IMR-90 (cell line): ENCODE results near the gene ADAP2. TPM values are rescaled to one million over a fixed set of nuclear protein-coding genes. Genes with fewer than 3 reads are reported as not detected.

Experiments used
- ATAC-seq: fragments of 200-7000 bp; cut with Tn5 transposase; 2 replicates; pipeline ENCODE4 v1.9.1; 2020; ENCODE audit warnings: low read depth, mild to moderate bottlenecking, moderate library complexity
- BruUV-seq: library from RNA; stranded (reverse); fragments of 400-500 nt; replicated peaks from 2 replicates; lab custom pipeline; 2021; lab: Mats Ljungman, UMichigan
- CTCF ChIA-PET: fragments of 300-600 bp; formaldehyde crosslinking; extraction: SDS; loops from one replicate; lab custom pipeline; 2021; ENCODE audit warnings: antibody characterized with exemption; lab: Yijun Ruan, JAX
- POLR2A ChIA-PET: fragments of 300-600 bp; sonication (Branson Sonifier 250); formaldehyde crosslinking; loops from one replicate; lab custom pipeline; 2022; ENCODE audit warnings: antibody characterized with exemption; ENCODE audit not compliant: unreplicated experiment; lab: Charles Lee
- DNase-seq: peaks from one replicate; pipeline ENCODE4 v3.0.0; 2013
- H2AFZ ChIP-seq: replicated peaks from 2 replicates; pipeline ENCODE3; 2013; ENCODE audit warnings: low read length, mild to moderate bottlenecking; ENCODE audit not compliant: poor library complexity
- H2AK5ac ChIP-seq: 2 replicates; pipeline ENCODE4 v1.6.1; 2013; ENCODE audit warnings: low read depth, low read length, inconsistent platforms
- H2AK9ac ChIP-seq: replicated peaks from 2 replicates; pipeline ENCODE3; 2013; ENCODE audit warnings: mild to moderate bottlenecking, low read depth, low read length, moderate library complexity; ENCODE audit not compliant: poor library complexity
- H2BK120ac ChIP-seq: 2 replicates; pipeline ENCODE4 v1.6.1; 2013; ENCODE audit warnings: low read depth, low read length, inconsistent platforms
- H2BK15ac ChIP-seq: 3 replicates; pipeline ENCODE4 v1.6.1; 2013; ENCODE audit warnings: low read depth, low read length, inconsistent platforms
- H2BK20ac ChIP-seq: 2 replicates; pipeline ENCODE4 v1.6.1; 2013; ENCODE audit warnings: low read depth, mild to moderate bottlenecking, inconsistent platforms, low read length, moderate library complexity
- H2BK5ac ChIP-seq: 2 replicates; pipeline ENCODE4 v1.6.1; 2013; ENCODE audit warnings: mild to moderate bottlenecking, low read depth, low read length, inconsistent platforms; ENCODE audit not compliant: poor library complexity, severe bottlenecking
- H3K14ac ChIP-seq: replicated peaks from 2 replicates; pipeline ENCODE4 v1.6.1; 2013; ENCODE audit warnings: low read depth, low read length, inconsistent platforms
- H3K18ac ChIP-seq: 2 replicates; pipeline ENCODE4 v1.6.1; 2013; ENCODE audit warnings: low read depth, low read length, control low read depth
- H3K23ac ChIP-seq: 2 replicates; pipeline ENCODE4 v1.6.1; 2013; ENCODE audit warnings: low read depth, low read length, inconsistent platforms
- H3K27ac ChIP-seq: 2 replicates; pipeline ENCODE4 v1.5.1; 2013; ENCODE audit warnings: mild to moderate bottlenecking, control low read depth, low read length; ENCODE audit not compliant: insufficient read depth
- H3K27me3 ChIP-seq: 2 replicates; pipeline ENCODE4 v1.6.1; 2013; ENCODE audit warnings: low read length; ENCODE audit not compliant: control insufficient read depth, insufficient read depth
- H3K36me3 ChIP-seq: 2 replicates; pipeline ENCODE4 v1.6.1; 2013; ENCODE audit warnings: low read length, mixed read lengths; ENCODE audit not compliant: control insufficient read depth, insufficient read depth
- H3K4ac ChIP-seq: 2 replicates; pipeline ENCODE4 v1.6.1; 2013; ENCODE audit warnings: low read depth, low read length, inconsistent platforms
- H3K4me1 ChIP-seq: 2 replicates; pipeline ENCODE4 v1.6.1; 2013; ENCODE audit warnings: low read length, mixed read lengths; ENCODE audit not compliant: control insufficient read depth, insufficient read depth
- H3K4me2 ChIP-seq: 2 replicates; pipeline ENCODE4 v1.6.1; 2013; ENCODE audit warnings: low read depth, mild to moderate bottlenecking, control low read depth, low read length, moderate library complexity
- H3K4me3 ChIP-seq: 2 replicates; pipeline ENCODE4 v1.5.1; 2013; ENCODE audit warnings: low read depth, mild to moderate bottlenecking, control low read depth, low read length, moderate library complexity; ENCODE audit not compliant: insufficient read depth
- H3K56ac ChIP-seq: 2 replicates; pipeline ENCODE4 v1.6.1; 2013; ENCODE audit warnings: low read length, inconsistent platforms; ENCODE audit not compliant: insufficient read depth; ENCODE audit errors: extremely low read depth
- H3K79me1 ChIP-seq, 2 experiments: 2 replicates each; pipeline ENCODE4 v1.6.1; 2013; ENCODE audit warnings: low read length in 2 of 2, inconsistent platforms in 1 of 2, low read depth in 1 of 2
- H3K9ac ChIP-seq: 2 replicates; pipeline ENCODE4 v1.6.1; 2013; ENCODE audit warnings: low read depth, low read length, control low read depth
- H3K9me1 ChIP-seq: 2 replicates; pipeline ENCODE4 v1.6.1; 2013; ENCODE audit warnings: low read length, inconsistent platforms; ENCODE audit not compliant: insufficient read depth
- H3K9me3 ChIP-seq: 2 replicates; pipeline ENCODE4 v1.6.1; 2013; ENCODE audit warnings: low read length; ENCODE audit not compliant: control insufficient read depth, insufficient read depth
- H4K20me1 ChIP-seq: 2 replicates; pipeline ENCODE4 v1.6.1; 2013; ENCODE audit warnings: low read length, inconsistent platforms; ENCODE audit not compliant: insufficient read depth
- H4K5ac ChIP-seq: 2 replicates; pipeline ENCODE4 v1.6.1; 2013; ENCODE audit warnings: mild to moderate bottlenecking, low read depth, low read length, control low read depth
- H4K8ac ChIP-seq, 2 experiments: 2 replicates each; pipeline ENCODE4 v1.6.1; 2013; ENCODE audit warnings: low read depth in 2 of 2, low read length in 2 of 2, control low read depth in 1 of 2, inconsistent platforms in 1 of 2
- H4K91ac ChIP-seq: 2 replicates; pipeline ENCODE4 v1.6.1; 2013; ENCODE audit warnings: low read depth, low read length, inconsistent platforms; ENCODE audit not compliant: insufficient read depth
- ELK1 ChIP-seq: fragments of 150-350 bp; IDR thresholded peaks from 2 replicates; pipeline ENCODE4 v1.6.1; 2016; ENCODE audit warnings: low read depth, mild to moderate bottlenecking, low read length, moderate library complexity, borderline replicate concordance
- FOS ChIP-seq: fragments of 150-350 bp; IDR thresholded peaks from 2 replicates; pipeline ENCODE4 v1.6.1; 2016; ENCODE audit warnings: low read depth, low read length
- MAFK ChIP-seq: IDR thresholded peaks from 2 replicates; pipeline ENCODE4 v1.6.1; 2012; ENCODE audit warnings: low read depth, low read length, improper control_type of control experiment
- MAZ ChIP-seq: IDR thresholded peaks from 2 replicates; pipeline ENCODE4 v1.6.1; 2012; ENCODE audit warnings: low read depth, mild to moderate bottlenecking, low read length, improper control_type of control experiment, moderate library complexity, borderline replicate concordance
- SMC3 ChIP-seq: fragments of 150-350 bp; IDR thresholded peaks from 2 replicates; pipeline ENCODE4 v1.6.1; 2016; ENCODE audit warnings: low read depth, mild to moderate bottlenecking, antibody characterized with exemption, low read length, moderate library complexity
- WGBS, 2 experiments: methylation state at CpG; one replicate each; pipeline versions ENCODE4 v1.1.5 to v1.1.7; 2013; ENCODE audit warnings: missing lambda C conversion rate in 2 of 2; ENCODE audit not compliant: insufficient read length in 1 of 2; ENCODE audit errors: extremely low coverage in 2 of 2; 5-methylcytosine and 5-hydroxymethylcytosine counted together
- dilution Hi-C: fragments of 300-500 bp; cut with HindIII; formaldehyde crosslinking; loops from one replicate; pipeline ENCODE4 v1.14.3; 2018; ENCODE audit warnings: low sequenced_read_pairs; ENCODE audit not compliant: unreplicated experiment
- in situ Hi-C: fragments of 300-500 bp; cut with MboI; formaldehyde crosslinking; loops from 3 replicates; pipeline ENCODE4 v1.14.3; 2019; ENCODE audit warnings: low sequenced_read_pairs, inconsistent platforms, mixed read lengths
- intact Hi-C: fragments of 100-400 bp; cut with micrococcal nuclease; formaldehyde crosslinking; loops from 2 replicates; pipeline ENCODE4 v1.10.0; 2022
- polyA plus RNA-seq, 3 experiments: library from polyadenylated mRNA; depleted of rRNA; stranded (reverse); fragments of >200 nt; gene quantifications; 2 replicates each; pipeline ENCODE4 v1.2.3, GENCODE V29; 2012; ENCODE audit warnings: low replicate concordance in 1 of 3
- total RNA-seq: library from RNA; depleted of rRNA; stranded (reverse); fragments of >200 nt; gene quantifications from 2 replicates; pipeline ENCODE4 v1.2.3, GENCODE V29; 2012

Gene ADAP2
- total and polyA plus RNA-seq, 2 of the 4 experiments (the other 2 are of a cell fraction), result 0.90 to 1.2 TPM

- H2AFZ ChIP-seq, result peak overlapping the region; percentile 95
- TF ChIP-seq MAFK, result no peak
- no peak for TF ChIP-seq ELK1
- 0 out of 2 replicates have a peak, but pooled peaks have one; percentile 23 for TF ChIP-seq MAZ
- TF ChIP-seq FOS, result 0 out of 2 replicates have a peak, but pooled peaks have one; percentile 12
- no peak for TF ChIP-seq SMC3
- H3K9ac ChIP-seq, result no peak overlapping the region
- POLR2A ChIA-PET, result interaction anchor here (0.5 kb wide), 1 partner anchor 282 kb away, joined by 3 read pairs; no protein-coding TSS in a partner anchor
- peaks cover 5% of the 10 kb centered on the region for H3K4me1 ChIP-seq
- H2BK15ac ChIP-seq, result peak overlapping the region; percentile 73; the same call in 2 of the 3 replicates
- peak overlapping the region; percentile 40 to 88 for H4K8ac ChIP-seq
- peak overlapping the region; percentile 85; the same call in 1 of the 2 replicates for H2AK5ac ChIP-seq
- DNase-seq (peak; percentile 69), ATAC-seq (peak; percentile 62)
- no peak overlapping the region for H3K4me3 ChIP-seq
- peak overlapping the region; percentile 83 for H3K4ac ChIP-seq
- H3K36me3 ChIP-seq, result no peaks in the 10 kb centered on the region
- H3K79me1 ChIP-seq, result 0 out of 4 replicates have a peak, but pooled peaks cover 0 to 5% of the 10 kb centered on the region in 2 experiments
- peaks cover 6% of the 10 kb centered on the region for H3K9me1 ChIP-seq
- no peak overlapping the region for H3K56ac ChIP-seq
- BruUV-seq, result no TSS peak
- H4K91ac ChIP-seq, result peak overlapping the region; percentile 91
- intact Hi-C loops, result no loop called here
- H4K20me1 ChIP-seq, result no peaks in the 10 kb centered on the region
- H3K9me3 ChIP-seq, result no peaks in the 10 kb centered on the region
- peak overlapping the region; percentile 85 for H2BK20ac ChIP-seq
- no peak overlapping the region for H3K4me2 ChIP-seq
- 17% methylated on average over 2 of the region's 4 CpGs; no CpG with 5 or more reads in 1 of the 2 experiments for WGBS, 2 experiments
- dilution Hi-C loops, result no loop called here
- CTCF ChIA-PET, result interaction anchor here (1.4 kb wide), 1 partner anchor 10 kb away, joined by 3 read pairs; no protein-coding TSS in a partner anchor
- H2AK9ac ChIP-seq, result peak overlapping the region; percentile 58
- H2BK5ac ChIP-seq, result peak overlapping the region; percentile 83
- H3K23ac ChIP-seq, result peak overlapping the region; percentile 75
- peaks cover 13% of the 10 kb centered on the region for H3K27me3 ChIP-seq
- H2BK120ac ChIP-seq, result peak overlapping the region; percentile 87
- H3K18ac ChIP-seq, result peak overlapping the region; percentile 10; the same call in 1 of the 2 replicates
- in situ Hi-C loops, result no loop called here
- peak overlapping the region; percentile 66 for H3K14ac ChIP-seq
- peak overlapping the region; percentile 14; the same call in 1 of the 2 replicates for H4K5ac ChIP-seq
- peak overlapping the region; percentile 16; the same call in 1 of the 2 replicates for H3K27ac ChIP-seq
These were observed 1.5 kb upstream of the ADAP2 start for GRCh38 chr17:30920282-30920681.
